ENCODE results near the gene IDH3G. TPM values are rescaled to one million over a fixed set of nuclear protein-coding genes. Genes with fewer than 3 reads are reported as not detected.

The IDH3G gene
- total and polyA plus RNA-seq, 2 of the 8 experiments (the other 6 are each of a cell fraction or from before 2014, with no cell fraction given) = 39.4 to 66.7 TPM

GRCh38 chrX:153784325-153784967 lies 9.7 kb downstream of the IDH3G start:
- Histone ChIP-seq H3K79me1 (ENCODE audit: low read depth, low read length) (no peaks in the 10 kb centered on the region), H3K27ac (ENCODE audit: low read depth, low read length) (no peak overlapping the region), H4K8ac (ENCODE audit: extremely low read depth, insufficient read depth, low read length) (no peak overlapping the region), H2BK5ac (ENCODE audit: low read depth, low read length) (no peak overlapping the region), H4K20me1 (replicated peaks in 1 of 2; ENCODE audit: control insufficient read depth in 1 of 2, insufficient read depth in 2 of 2, low read length in 2 of 2) (peaks cover 0 to 2% of the 10 kb centered on the region in 2 experiments), H3K4me1 (replicated peaks in 1 of 4; ENCODE audit: control insufficient read depth in 3 of 4, insufficient read depth in 4 of 4, low read length in 3 of 4) (no peaks in the 10 kb centered on the region), H4K91ac (replicated peaks; ENCODE audit: insufficient read length, low read length) (no peak overlapping the region), H3K18ac (ENCODE audit: extremely low read depth, low read length) (no peak overlapping the region), H3K4ac (replicated peaks; ENCODE audit: insufficient read length, low read depth, low read length) (no peak overlapping the region), H3K14ac (ENCODE audit: insufficient read length) (no peak overlapping the region), H3K4me2 (ENCODE audit: insufficient read depth in 1 of 2, low read depth in 2 of 2, low read length in 2 of 2) (no peak overlapping the region), H3K23ac (ENCODE audit: insufficient read length) (no peak overlapping the region), H2BK120ac (replicated peaks; ENCODE audit: low read depth, low read length) (no peak overlapping the region), H2BK12ac (ENCODE audit: low read depth, low read length) (no peak overlapping the region), H3K23me2 (ENCODE audit: low read depth, low read length) (no peaks in the 10 kb centered on the region), H3K27me3 (replicated peaks in 1 of 4; ENCODE audit: control insufficient read depth in 3 of 4, extremely low read depth in 1 of 4, insufficient read depth in 3 of 4, low read length in 3 of 4) (no peaks in the 10 kb centered on the region), H4K5ac (ENCODE audit: insufficient read length, low read depth, low read length) (no peak overlapping the region), H3K56ac (replicated peaks; ENCODE audit: insufficient read length, low read depth, low read length) (no peak overlapping the region), H2AK5ac (ENCODE audit: low read depth, low read length) (no peak overlapping the region), H3K9ac (replicated peaks in 1 of 4; ENCODE audit: extremely low read depth in 1 of 4, low read depth in 3 of 4, low read length in 3 of 4) (no peak overlapping the region), H3K9me3 (ENCODE audit: insufficient read depth in 2 of 2, low read depth in 1 of 2, low read length in 1 of 2) (no peaks in the 10 kb centered on the region), H3K79me2 (ENCODE audit: control insufficient read depth in 1 of 2, insufficient read depth in 2 of 2, low read length in 2 of 2) (no peaks in the 10 kb centered on the region), H2BK20ac (ENCODE audit: low read length) (no peak overlapping the region), H3K4me3 (ENCODE audit: extremely low read depth in 1 of 4, insufficient read depth in 2 of 4, low read depth in 3 of 4, low read length in 4 of 4) (no peak overlapping the region), H2BK15ac (ENCODE audit: low read length) (no peak overlapping the region), H3K36me3 (ENCODE audit: control insufficient read depth in 2 of 4, insufficient read depth in 4 of 4, low read length in 3 of 4) (peaks cover 0 to 5% (median 0%) of the 10 kb centered on the region in 4 experiments; a peak in 2 of 8 replicates), H2AFZ (ENCODE audit: low read length) (no peak overlapping the region)
- POLR2A ChIA-PET (ENCODE audit: partially characterized antibody) = interaction anchor here (0.9 to 1.4 kb wide), 3 partner anchors 9 to 27 kb away, joined by 3 to 4 read pairs (median 3); partner anchors contain the start of genes IDH3G and SSR4
- WGBS, 2 experiments (ENCODE audit: extremely low coverage in 1 of 2, insufficient coverage in 1 of 2, insufficient read length in 1 of 2, insufficient replicate concordance in 2 of 2, low coverage in 1 of 2, low lambda C conversion rate in 2 of 2, missing lambda C conversion rate in 1 of 2) = 72% methylated on average over 5 of the region's 27 CpGs; no CpG with 5 or more reads in 1 of the 2 experiments
- CTCF ChIA-PET (ENCODE audit: partially characterized antibody) = no interaction called here
- FAIRE-seq (no peak), DNase-seq (ENCODE audit: low read depth in 1 of 2, low spot score in 2 of 2) (no peak)
- TF ChIP-seq EZH2 (IDR thresholded peaks at IDR 0.05; ENCODE audit: low read depth, low read length, severe bottlenecking) = no peak
- no peak for TF ChIP-seq SIRT6 (IDR thresholded peaks at IDR 0.05; ENCODE audit: low read length)
- no peak for TF ChIP-seq SP2 (IDR thresholded peaks at IDR 0.05; ENCODE audit: low read length)
- TF ChIP-seq NRF1 (IDR thresholded peaks at IDR 0.05; ENCODE audit: low read depth, low read length) = no peak
- TF ChIP-seq SIX5 (IDR thresholded peaks at IDR 0.05; ENCODE audit: low read depth, low read length) = no peak
- no peak for TF ChIP-seq TEAD4 (IDR thresholded peaks at IDR 0.05; ENCODE audit: low read depth, low read length)
- TF ChIP-seq POLR2A (IDR thresholded peaks at IDR 0.05; ENCODE audit: control extremely low read depth in 1 of 2, low read depth in 2 of 2, low read length in 2 of 2) = no peak
- TF ChIP-seq CHD2 (IDR thresholded peaks at IDR 0.05; ENCODE audit: low read length) = no peak
- TF ChIP-seq CEBPB (IDR thresholded peaks at IDR 0.05; ENCODE audit: low read depth, low read length) = no peak
- no peak for TF ChIP-seq TBP (IDR thresholded peaks at IDR 0.05; ENCODE audit: low read depth, low read length)
- no peak for TF ChIP-seq ASH2L (IDR thresholded peaks at IDR 0.05; ENCODE audit: low read length)
- TF ChIP-seq CBX5 (IDR thresholded peaks at IDR 0.05; ENCODE audit: low read depth, low read length) = no peak
- no peak for TF ChIP-seq CTBP2 (IDR thresholded peaks at IDR 0.05; ENCODE audit: borderline replicate concordance, insufficient read depth, insufficient read length, low read length)
- TF ChIP-seq SP1 (IDR thresholded peaks at IDR 0.05; ENCODE audit: low read depth, low read length) = no peak
- TF ChIP-seq E2F6 (IDR thresholded peaks at IDR 0.05) = no peak

Data from H1 (cell line).